ENCODE data around the gene EIF4A3. TPM values are rescaled to one million over a fixed set of nuclear protein-coding genes. Genes with fewer than 3 reads are reported as not detected.

EIF4A3 gene
- total RNA-seq, 1 donor from 2014 or later, result 72.5 TPM

- no peak for DNase-seq (ENCODE audit: low spot score)
Measured at GRCh38 chr17:80112471-80113032, 34.4 kb downstream of the EIF4A3 start.

GRCh38 chr17:80111702-80112470 lies 35.0 kb downstream of the EIF4A3 start:
- DNase-seq (ENCODE audit: low spot score), result no peak

GRCh38 chr17:80110927-80111701 lies 35.8 kb downstream of the EIF4A3 start:
- no peak for DNase-seq (ENCODE audit: low spot score)

- DNase-seq (ENCODE audit: low spot score), result no peak
Measured at GRCh38 chr17:80110447-80110812, 36.5 kb downstream of the EIF4A3 start.

- peak; percentile 72 for DNase-seq (ENCODE audit: low spot score)
Measured at GRCh38 chr17:80109713-80110446, 37.0 kb downstream of the EIF4A3 start.

- no peak for DNase-seq (ENCODE audit: low spot score)
Measured at GRCh38 chr17:80109066-80109660, 37.8 kb downstream of the EIF4A3 start.

GRCh38 chr17:80108036-80108971 lies 38.6 kb downstream of the EIF4A3 start:
- DNase-seq (ENCODE audit: low spot score), result no peak

GRCh38 chr17:80107231-80108021 lies 39.5 kb downstream of the EIF4A3 start:
- no peak for DNase-seq (ENCODE audit: low spot score)

GRCh38 chr17:80106751-80107150 lies 40.2 kb downstream of the EIF4A3 start:
- DNase-seq (ENCODE audit: low spot score), result no peak

GRCh38 chr17:80106176-80106575 lies 40.8 kb downstream of the EIF4A3 start:
- peak; percentile 21 for DNase-seq (ENCODE audit: low spot score)

- no peak for DNase-seq (ENCODE audit: low spot score)
Measured at GRCh38 chr17:80105762-80106161, 41.2 kb downstream of the EIF4A3 start.

- no peak for DNase-seq (ENCODE audit: low spot score)
Measured at GRCh38 chr17:80104956-80105375, 42.0 kb downstream of the EIF4A3 start.

- DNase-seq (ENCODE audit: low spot score), result peak; percentile 44
Measured at GRCh38 chr17:80104321-80104955, 42.5 kb downstream of the EIF4A3 start.

- DNase-seq (ENCODE audit: low spot score), result no peak
Measured at GRCh38 chr17:80103449-80104085, 43.4 kb downstream of the EIF4A3 start.

- no peak for DNase-seq (ENCODE audit: low spot score)
Measured at GRCh38 chr17:80102664-80103448, 44.1 kb downstream of the EIF4A3 start.

GRCh38 chr17:80101946-80102663 lies 44.8 kb downstream of the EIF4A3 start:
- DNase-seq (ENCODE audit: low spot score), result peak; percentile 50
